Measurements from ENCODE around the gene NLRX1.

Gene NLRX1

GRCh38 chr11:119168471-119169281 lies at the start of gene NLRX1:
TSS of gene NLRX1 (plus strand) at chr11:119168725. CDS start at chr11:119171404, 2,679 bp downstream.
- H4K20me1 ChIP-seq (ENCODE audit: control insufficient read depth, insufficient read depth, low read depth, low read length) = no peaks in the 10 kb centered on the region
- H3K27me3 ChIP-seq (ENCODE audit: control insufficient read depth, low read length) = no peaks in the 10 kb centered on the region
- peaks cover 11% of the 10 kb centered on the region for H3K4me1 ChIP-seq (ENCODE audit: control insufficient read depth, low read length)
- H3K9me2 ChIP-seq (replicated peaks; ENCODE audit: control insufficient read depth, low read length) = no peaks in the 10 kb centered on the region
- 0 out of 2 replicates have a peak, but pooled peaks cover 3% of the 10 kb centered on the region for H3K79me2 ChIP-seq (ENCODE audit: control insufficient read depth, low read length)
- peak within 1 kb of the TSS; percentile 80 for H3K4me3 ChIP-seq (ENCODE audit: low read length)
- H3K36me3 ChIP-seq (ENCODE audit: control insufficient read depth, low read length) = no peaks in the 10 kb centered on the region
- peaks cover 11% of the 10 kb centered on the region for H3F3A ChIP-seq (ENCODE audit: control insufficient read depth, insufficient read depth)
- peak within 1 kb of the TSS; percentile 84 for H3K4me2 ChIP-seq (ENCODE audit: low read length)
- TF ChIP-seq CTCF (IDR thresholded peaks at IDR 0.05; ENCODE audit: low read depth, low read length, poor library complexity, severe bottlenecking) (peak; percentile 92), EZH2phosphoT487 (IDR thresholded peaks at IDR 0.05; ENCODE audit: borderline replicate concordance, low read length) (no peak)
- no peaks in the 10 kb centered on the region for H3K9me3 ChIP-seq (ENCODE audit: control insufficient read depth, insufficient read depth, low read length)
- H3K27ac ChIP-seq (ENCODE audit: low read depth, low read length) = no peak within 1 kb of the TSS

- Histone ChIP-seq H3K79me2 (ENCODE audit: control insufficient read depth, low read length) (peaks cover 21% of the 10 kb centered on the region), H3K4me3 (ENCODE audit: low read length) (no peak overlapping the region), H3K4me2 (ENCODE audit: low read length) (no peak overlapping the region), H3K27me3 (ENCODE audit: control insufficient read depth, low read length) (no peaks in the 10 kb centered on the region), H3K9me3 (ENCODE audit: control insufficient read depth, insufficient read depth, low read length) (no peaks in the 10 kb centered on the region), H3K4me1 (ENCODE audit: control insufficient read depth, low read length) (peaks cover 18% of the 10 kb centered on the region), H4K20me1 (ENCODE audit: control insufficient read depth, insufficient read depth, low read depth, low read length) (no peaks in the 10 kb centered on the region), H3K36me3 (ENCODE audit: control insufficient read depth, low read length) (peaks cover 26% of the 10 kb centered on the region), H3F3A (ENCODE audit: control insufficient read depth, insufficient read depth) (peaks cover 12% of the 10 kb centered on the region), H3K27ac (ENCODE audit: low read depth, low read length) (no peak overlapping the region), H3K9me2 (replicated peaks; ENCODE audit: control insufficient read depth, low read length) (no peaks in the 10 kb centered on the region)
- TF ChIP-seq CTCF (IDR thresholded peaks at IDR 0.05; ENCODE audit: low read depth, low read length, poor library complexity, severe bottlenecking) (no peak), EZH2phosphoT487 (IDR thresholded peaks at IDR 0.05; ENCODE audit: borderline replicate concordance, low read length) (no peak)
Observed at GRCh38 chr11:119118946-119119345, 49.6 kb upstream of the NLRX1 start.

GRCh38 chr11:119120639-119121007 lies 47.9 kb upstream of the NLRX1 start:
- Histone ChIP-seq H3K9me3 (ENCODE audit: control insufficient read depth, insufficient read depth, low read length) (no peaks in the 10 kb centered on the region), H3K4me2 (ENCODE audit: low read length) (peak overlapping the region; percentile 80), H3K4me3 (ENCODE audit: low read length) (peak overlapping the region; percentile 74), H3K9me2 (replicated peaks; ENCODE audit: control insufficient read depth, low read length) (no peaks in the 10 kb centered on the region), H3F3A (ENCODE audit: control insufficient read depth, insufficient read depth) (peaks cover 10% of the 10 kb centered on the region), H3K4me1 (ENCODE audit: control insufficient read depth, low read length) (peaks cover 18% of the 10 kb centered on the region), H4K20me1 (ENCODE audit: control insufficient read depth, insufficient read depth, low read depth, low read length) (no peaks in the 10 kb centered on the region), H3K27ac (ENCODE audit: low read depth, low read length) (no peak overlapping the region), H3K79me2 (ENCODE audit: control insufficient read depth, low read length) (peaks cover 28% of the 10 kb centered on the region), H3K36me3 (ENCODE audit: control insufficient read depth, low read length) (peaks cover 29% of the 10 kb centered on the region), H3K27me3 (ENCODE audit: control insufficient read depth, low read length) (no peaks in the 10 kb centered on the region)
- TF ChIP-seq EZH2phosphoT487 (IDR thresholded peaks at IDR 0.05; ENCODE audit: borderline replicate concordance, low read length) (no peak), CTCF (IDR thresholded peaks at IDR 0.05; ENCODE audit: low read depth, low read length, poor library complexity, severe bottlenecking) (no peak)

All from DOHH2 (cell line).